ENCODE measurements around the gene DUSP23.

Gene DUSP23

GRCh38 chr1:159786966-159787365, 6.2 kb downstream of the DUSP23 start:
- no peak for DNase-seq

GRCh38 chr1:159790237-159790917, 9.6 kb downstream of the DUSP23 start:
- peak; percentile 27 for DNase-seq

- no peak for DNase-seq
Observed at GRCh38 chr1:159791031-159791430, 10.3 kb downstream of the DUSP23 start.

GRCh38 chr1:159791461-159791860, 10.7 kb downstream of the DUSP23 start:
- no peak for DNase-seq

- DNase-seq: no peak
Observed at GRCh38 chr1:159795534-159795933, 14.8 kb downstream of the DUSP23 start.

GRCh38 chr1:159798893-159799292, 18.1 kb downstream of the DUSP23 start:
- peak; percentile 39 for DNase-seq

GRCh38 chr1:159799446-159799985, 18.8 kb downstream of the DUSP23 start:
- no peak for DNase-seq

GRCh38 chr1:159800177-159800930, 19.6 kb downstream of the DUSP23 start:
- peak; percentile 45 for DNase-seq

GRCh38 chr1:159802111-159802510, 21.3 kb downstream of the DUSP23 start, which contains the start of gene FCRL6:
TSS of gene FCRL6 (plus strand) at chr1:159802360. CDS start at chr1:159802425, 65 bp downstream.
- no peak for DNase-seq

GRCh38 chr1:159803956-159804689, 23.4 kb downstream of the DUSP23 start:
- no peak for DNase-seq

- no peak for DNase-seq
Observed at GRCh38 chr1:159804924-159805323, 24.2 kb downstream of the DUSP23 start.

GRCh38 chr1:159815926-159816325, 35.2 kb downstream of the DUSP23 start:
- no peak for DNase-seq

GRCh38 chr1:159817276-159818041, 36.7 kb downstream of the DUSP23 start:
- DNase-seq: no peak

- DNase-seq: no peak
Observed at GRCh38 chr1:159821171-159821867, 40.6 kb downstream of the DUSP23 start.

GRCh38 chr1:159823406-159823805, 42.6 kb downstream of the DUSP23 start:
- no peak for DNase-seq

- DNase-seq: no peak
Observed at GRCh38 chr1:159825564-159825963, 44.8 kb downstream of the DUSP23 start.

GRCh38 chr1:159826441-159827101, 45.8 kb downstream of the DUSP23 start, which contains the start of gene SLAMF8:
TSS of gene SLAMF8 (plus strand) at chr1:159826873. CDS start at chr1:159826899, 26 bp downstream.
- peak; percentile 76 for DNase-seq

GRCh38 chr1:159827102-159827490, 46.3 kb downstream of the DUSP23 start:
- no peak for DNase-seq

GRCh38 chr1:159827549-159827948, 46.8 kb downstream of the DUSP23 start:
- peak; percentile 44 for DNase-seq

GRCh38 chr1:159828176-159828575, 47.4 kb downstream of the DUSP23 start:
- no peak for DNase-seq

All from activated CD4-positive, alpha-beta T cell treated with anti-CD3 and anti-CD28 coated beads, Interleukin-2, amount 50 U/mL, for 16 hours (primary cell).